ENCODE results near the gene DUSP12. TPM values are rescaled to one million over a fixed set of nuclear protein-coding genes. Genes with fewer than 3 reads are reported as not detected.

DUSP12 gene
- total RNA-seq, 1 donor from 2014 or later, result 61.9 TPM

DNA sequence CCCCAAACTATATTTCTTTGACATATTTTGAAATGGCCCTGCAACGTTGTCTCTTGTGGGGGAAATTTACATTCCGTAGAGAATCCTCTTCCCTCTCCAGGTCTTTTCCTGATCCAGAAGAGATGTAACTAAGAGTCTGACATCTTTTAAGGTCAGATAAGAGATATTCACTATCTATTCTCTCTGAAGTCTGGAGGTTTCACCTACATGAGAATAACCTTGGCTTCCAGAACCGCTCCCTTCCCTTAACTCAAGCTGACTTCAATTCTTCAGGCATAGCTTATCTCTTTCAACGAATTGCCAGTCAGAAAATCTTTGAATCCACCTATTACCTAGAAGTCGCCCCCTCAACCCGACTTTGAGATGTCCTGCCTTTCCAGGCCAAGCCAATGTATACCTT lies 18.3 kb upstream of the DUSP12 start:
- Histone ChIP-seq H3K4me3 (ENCODE audit: low read depth, low read length) (no peak overlapping the region), H3K27me3 (ENCODE audit: control insufficient read depth, insufficient read depth, low read length) (no peaks in the 10 kb centered on the region), H3K36me3 (ENCODE audit: control insufficient read depth, insufficient read depth, low read length) (no peaks in the 10 kb centered on the region)
- FAIRE-seq (no peak), DNase-seq (ENCODE audit: low read depth) (no peak)
- no peak for TF ChIP-seq CTCF (IDR thresholded peaks at IDR 0.05; ENCODE audit: insufficient read depth, low read length, severe bottlenecking)

DNA sequence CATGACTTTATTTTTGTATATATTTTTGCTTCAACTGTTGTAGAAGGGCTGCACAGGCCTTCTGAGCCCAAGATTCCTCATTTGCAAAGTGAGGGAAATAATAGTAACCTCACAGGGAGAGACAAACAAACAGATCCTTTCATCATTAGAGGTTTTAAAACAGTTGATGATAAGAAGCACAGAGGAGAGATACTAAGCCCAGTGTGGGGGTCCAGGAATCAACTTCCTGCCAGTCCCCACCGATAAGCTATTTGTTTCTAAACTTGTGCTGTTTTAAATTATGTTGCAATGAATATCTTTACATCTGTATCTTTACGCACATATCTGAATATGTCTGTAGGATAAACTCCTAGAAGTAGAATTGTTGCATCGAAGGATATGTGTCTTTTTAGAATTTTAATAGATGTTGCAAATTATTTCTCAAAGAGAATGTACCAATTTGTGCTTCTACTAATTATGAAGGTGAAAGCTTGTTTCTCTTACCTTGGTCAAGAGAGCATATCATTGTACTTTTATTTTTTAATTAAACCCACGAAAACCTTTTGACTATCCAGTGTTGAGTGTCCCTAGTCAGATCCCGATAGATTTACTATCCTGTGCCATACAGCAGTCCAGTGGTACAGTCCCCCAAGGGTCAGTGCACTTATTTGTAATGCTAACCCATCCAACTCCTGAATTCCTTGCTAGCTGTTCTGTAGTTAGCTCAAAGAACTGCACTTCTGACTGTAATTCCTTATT lies 17.4 kb upstream of the DUSP12 start:
- Histone ChIP-seq H3K4me3 (ENCODE audit: low read depth, low read length) (no peak overlapping the region), H3K36me3 (ENCODE audit: control insufficient read depth, insufficient read depth, low read length) (no peaks in the 10 kb centered on the region), H3K27me3 (ENCODE audit: control insufficient read depth, insufficient read depth, low read length) (no peaks in the 10 kb centered on the region)
- TF ChIP-seq CTCF (IDR thresholded peaks at IDR 0.05; ENCODE audit: insufficient read depth, low read length, severe bottlenecking), result no peak
- DNase-seq (ENCODE audit: low read depth) (no peak), FAIRE-seq (no peak)

GRCh38 chr1:161733526-161733925 lies 16.1 kb upstream of the DUSP12 start:
- peak; percentile 95 for DNase-seq (ENCODE audit: low read depth)
- Histone ChIP-seq H3K27me3 (ENCODE audit: control insufficient read depth, insufficient read depth, low read length) (no peaks in the 10 kb centered on the region), H3K4me3 (ENCODE audit: low read depth, low read length) (no peak overlapping the region), H3K36me3 (ENCODE audit: control insufficient read depth, insufficient read depth, low read length) (no peaks in the 10 kb centered on the region)
- TF ChIP-seq CTCF (IDR thresholded peaks at IDR 0.05; ENCODE audit: insufficient read depth, low read length, severe bottlenecking), result no peak
- FAIRE-seq, result no peak

- FAIRE-seq (no peak), DNase-seq (ENCODE audit: low read depth) (no peak)
- Histone ChIP-seq H3K36me3 (ENCODE audit: control insufficient read depth, insufficient read depth, low read length) (no peaks in the 10 kb centered on the region), H3K27me3 (ENCODE audit: control insufficient read depth, insufficient read depth, low read length) (no peaks in the 10 kb centered on the region), H3K4me3 (ENCODE audit: low read depth, low read length) (no peak overlapping the region)
- TF ChIP-seq CTCF (IDR thresholded peaks at IDR 0.05; ENCODE audit: insufficient read depth, low read length, severe bottlenecking), result no peak
Observed at GRCh38 chr1:161735837-161736236, 13.7 kb upstream of the DUSP12 start.

GRCh38 chr1:161736335-161736969 lies 13.1 kb upstream of the DUSP12 start:
- no peaks in the 10 kb centered on the region for H3K36me3 ChIP-seq (ENCODE audit: control insufficient read depth, insufficient read depth, low read length)
- FAIRE-seq (peak; percentile 23), DNase-seq (ENCODE audit: low read depth) (peak; percentile 90)
- H3K4me3 ChIP-seq (ENCODE audit: low read depth, low read length), result no peak overlapping the region
- no peak for TF ChIP-seq CTCF (IDR thresholded peaks at IDR 0.05; ENCODE audit: insufficient read depth, low read length, severe bottlenecking)
- H3K27me3 ChIP-seq (ENCODE audit: control insufficient read depth, insufficient read depth, low read length), result no peaks in the 10 kb centered on the region

Data from bronchial epithelial cell (primary cell).